ENCODE data around the gene KEL.

Gene KEL

DNA sequence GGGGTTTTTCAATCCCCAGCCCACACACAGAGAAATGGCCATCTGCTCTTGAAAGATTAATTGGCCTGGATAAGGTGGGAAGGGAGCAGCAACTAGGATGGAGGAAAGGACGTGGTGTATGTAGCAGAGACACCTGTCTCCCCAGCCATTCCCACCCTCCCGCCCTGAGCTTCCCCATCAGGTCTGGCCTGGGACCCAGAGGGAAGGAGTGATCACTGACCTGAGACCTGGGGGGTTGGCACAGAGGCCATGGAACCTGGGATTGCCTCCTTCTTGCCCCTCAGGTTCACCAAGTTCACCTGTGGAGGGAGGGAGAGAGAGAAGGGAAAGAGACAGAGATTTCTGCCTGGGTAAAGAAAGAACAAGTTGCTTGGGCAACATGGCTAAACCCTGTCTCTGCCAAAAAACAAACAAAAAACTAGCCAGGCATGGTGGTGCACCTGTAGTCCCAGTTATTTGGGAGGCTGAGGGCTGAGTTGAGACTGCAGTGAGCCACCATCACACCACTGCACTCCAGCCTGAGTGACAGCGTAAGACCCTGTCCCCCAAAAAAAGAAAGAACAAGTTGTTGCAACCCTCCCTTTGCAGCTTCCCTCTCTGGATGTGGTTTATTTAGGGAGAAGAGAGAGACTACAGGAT is 65.3 kb downstream of the KEL start:
- no peak for DNase-seq

DNA sequence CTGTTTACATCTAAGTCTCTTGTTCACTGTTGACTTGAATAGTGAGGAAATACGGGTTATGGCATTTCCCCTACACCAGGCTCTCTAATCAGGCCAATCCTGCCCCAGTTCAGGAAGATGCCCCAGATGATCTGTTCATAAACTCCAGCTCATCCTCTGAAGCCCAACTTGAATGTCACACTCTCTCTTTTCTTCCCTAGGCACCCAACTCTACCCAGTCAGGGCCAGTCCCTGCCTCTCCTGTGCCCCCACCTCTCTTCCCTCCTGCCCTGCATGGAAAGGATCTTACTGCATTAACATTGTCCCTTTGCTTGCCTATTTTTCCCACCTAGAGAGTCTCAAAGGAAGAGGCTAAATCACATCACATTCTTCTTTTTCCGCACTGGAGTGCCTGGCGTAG is 66.0 kb downstream of the KEL start:
- no peak for DNase-seq

DNA sequence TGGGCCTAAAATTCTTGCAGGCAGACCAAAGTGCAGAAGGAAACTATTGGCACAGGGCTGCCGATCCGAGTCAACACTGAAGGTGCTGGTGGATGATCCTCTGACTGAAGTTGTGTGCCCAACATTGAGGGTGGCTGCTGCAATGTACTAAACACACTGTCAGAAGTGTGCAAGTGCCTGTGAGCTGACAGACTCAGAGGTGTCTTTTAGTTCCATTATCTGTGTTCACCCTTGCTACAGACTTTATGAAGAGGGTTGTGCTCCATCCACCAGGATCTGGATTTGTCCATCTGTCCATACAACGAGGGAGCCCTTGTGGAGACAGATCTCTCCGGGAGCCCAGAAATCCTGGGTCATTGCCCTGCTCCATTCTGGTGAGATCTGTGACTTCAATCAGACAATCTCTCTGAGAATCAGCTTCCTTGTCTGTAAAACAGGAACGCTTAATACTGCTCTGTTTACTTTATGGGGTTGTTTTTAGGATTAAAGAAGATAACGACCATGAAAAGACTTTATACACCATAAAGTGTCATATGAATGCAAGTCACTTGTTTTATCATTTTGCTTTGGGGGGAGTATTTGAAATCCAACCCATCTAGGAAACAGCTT is 67.1 kb downstream of the KEL start:
- no peak for DNase-seq

DNA sequence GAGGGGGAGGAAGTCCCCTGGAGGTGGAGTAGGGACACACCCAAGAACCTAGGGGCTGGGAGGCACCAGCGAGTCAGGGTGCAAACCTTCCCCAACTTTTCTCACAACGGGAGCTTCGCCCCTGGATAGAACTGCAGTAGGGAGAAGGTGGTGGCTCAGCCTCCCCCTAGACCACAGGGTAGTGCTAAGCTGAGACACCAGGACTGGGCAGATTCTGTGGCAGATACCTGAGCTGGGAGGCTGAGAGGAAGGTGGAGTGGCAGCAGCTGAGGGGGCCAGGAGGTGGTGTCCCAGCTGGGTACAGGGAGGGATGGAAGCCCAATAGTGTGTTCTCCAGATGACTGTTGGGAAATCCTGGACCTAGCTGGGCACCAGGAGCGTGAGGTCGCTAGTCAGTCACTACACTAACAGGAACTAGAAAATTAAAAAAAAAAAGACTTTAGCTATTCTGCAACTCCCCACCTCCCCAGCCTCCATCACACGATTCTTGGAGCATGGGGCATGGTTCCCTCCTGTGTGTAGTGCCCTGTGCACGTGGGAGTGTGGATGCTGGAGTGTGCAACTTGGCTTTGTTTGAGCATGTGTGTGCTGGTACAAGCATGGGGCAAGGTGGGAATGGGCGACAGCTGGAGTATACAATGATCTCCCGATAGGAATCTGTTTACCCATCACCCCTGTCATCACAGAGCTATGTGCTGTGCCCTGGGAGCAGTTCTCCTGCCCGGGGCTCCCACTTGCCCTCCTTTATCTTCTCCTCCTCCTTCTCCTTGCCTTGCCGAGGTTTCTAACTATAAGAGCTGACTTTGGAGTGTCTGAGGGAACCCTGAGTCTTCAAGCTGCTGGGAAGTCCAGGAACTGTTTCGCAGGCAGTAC is 67.8 kb downstream of the KEL start:
- DNase-seq, result no peak

DNA sequence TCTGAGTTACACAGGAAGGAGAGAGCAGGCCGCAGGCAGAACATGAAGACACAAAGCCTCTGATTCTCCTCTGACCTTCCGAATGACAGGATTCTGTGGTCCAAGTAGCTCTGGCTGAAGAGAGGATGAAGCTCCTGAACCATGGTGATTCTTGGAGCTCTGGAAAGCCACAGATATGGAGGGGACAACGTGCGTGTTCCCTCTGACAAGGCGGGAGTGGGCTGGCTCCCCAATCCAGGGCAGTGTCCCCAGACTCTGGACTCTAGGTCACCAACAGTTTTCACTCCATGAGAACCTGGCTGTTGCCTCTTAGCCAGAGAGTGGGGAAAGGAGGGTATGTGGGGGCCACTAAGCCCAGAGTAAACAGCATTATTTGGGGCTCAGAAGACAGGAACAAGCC is 69.2 kb downstream of the KEL start:
- no peak for DNase-seq

DNA sequence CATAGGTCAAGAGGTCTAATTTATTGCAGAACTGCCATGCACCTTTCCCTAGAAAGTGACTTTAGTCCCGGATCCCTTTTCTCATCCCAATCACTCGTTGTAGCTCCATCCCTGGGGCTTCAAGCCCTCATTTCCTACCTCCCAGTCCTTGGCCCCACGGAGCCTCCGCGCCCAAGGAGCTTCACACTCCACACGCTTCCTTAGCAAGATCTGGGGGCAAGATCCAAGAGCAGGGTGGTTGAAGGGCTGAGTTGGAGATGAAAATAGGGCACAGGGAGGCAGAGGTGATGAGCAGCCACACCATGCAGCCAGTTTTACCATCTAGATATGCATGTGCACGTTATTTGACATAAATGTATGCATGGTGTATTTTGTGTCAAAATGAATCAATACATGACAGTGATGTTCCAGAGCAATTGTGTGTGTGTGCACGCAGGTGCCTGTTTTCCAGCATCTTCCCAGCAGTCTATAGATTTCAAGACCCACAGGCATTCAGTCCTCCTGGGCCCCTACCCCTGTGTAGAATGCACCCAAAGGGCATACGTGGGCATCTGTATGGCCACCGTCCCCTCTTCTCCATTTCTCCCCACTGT is 70.6 kb downstream of the KEL start:
- DNase-seq, result no peak

All from NCI-H2029 (cell line).